Ishikawa (cell line): ENCODE data around the gene LRIG3.

Experiments used
- CEBPB ChIP-seq: IDR thresholded peaks from 2 replicates; pipeline ENCODE4 v1.6.1; 2012
- CREB1 ChIP-seq: IDR thresholded peaks from 2 replicates; pipeline ENCODE4 v1.6.1; 2012; ENCODE audit warnings: low read depth
- EGR1 ChIP-seq: IDR thresholded peaks from 2 replicates; pipeline ENCODE4 v1.6.1; 2012
- EP300 ChIP-seq: IDR thresholded peaks from 2 replicates; pipeline ENCODE4 v1.6.1; 2012; ENCODE audit warnings: borderline replicate concordance
- FOXM1 ChIP-seq: IDR thresholded peaks from 2 replicates; pipeline ENCODE4 v1.6.1; 2012; ENCODE audit warnings: low read depth, borderline replicate concordance
- NFIC ChIP-seq: IDR thresholded peaks from 2 replicates; pipeline ENCODE4 v1.6.1; 2012
- RAD21 ChIP-seq: IDR thresholded peaks from 2 replicates; pipeline ENCODE4 v1.6.1; 2012; ENCODE audit warnings: low read depth
- TAF1 ChIP-seq: IDR thresholded peaks from 2 replicates; pipeline ENCODE4 v1.6.1; 2012; ENCODE audit warnings: low read depth, mild to moderate bottlenecking
- TCF12 ChIP-seq: IDR thresholded peaks from 2 replicates; pipeline ENCODE4 v1.6.1; 2012; ENCODE audit warnings: low read depth
- TEAD4 ChIP-seq: IDR thresholded peaks from 2 replicates; pipeline ENCODE4 v1.6.1; 2012
- YY1 ChIP-seq: IDR thresholded peaks from 2 replicates; pipeline ENCODE4 v1.6.1; 2012; ENCODE audit warnings: low read depth
- ZBTB7A ChIP-seq: IDR thresholded peaks from 2 replicates; pipeline ENCODE4 v1.6.1; 2012; ENCODE audit warnings: low read depth
- TF ChIP-seq, protein P1 (sequence below): IDR thresholded peaks from 2 replicates; pipeline ENCODE4 v1.6.1; 2012; ENCODE audit warnings: low read depth, mild to moderate bottlenecking
- TF ChIP-seq, protein P2 (sequence below): IDR thresholded peaks from 2 replicates; pipeline ENCODE4 v1.6.1; 2012
- TF ChIP-seq, protein P3 (sequence below): IDR thresholded peaks from 2 replicates; pipeline ENCODE4 v1.6.1; 2012

LRIG3 gene

GRCh38 chr12:58895053-58895452 lies 25.3 kb downstream of the LRIG3 start:
- TF ChIP-seq TEAD4: no peak
- TF ChIP-seq, protein P1, sequence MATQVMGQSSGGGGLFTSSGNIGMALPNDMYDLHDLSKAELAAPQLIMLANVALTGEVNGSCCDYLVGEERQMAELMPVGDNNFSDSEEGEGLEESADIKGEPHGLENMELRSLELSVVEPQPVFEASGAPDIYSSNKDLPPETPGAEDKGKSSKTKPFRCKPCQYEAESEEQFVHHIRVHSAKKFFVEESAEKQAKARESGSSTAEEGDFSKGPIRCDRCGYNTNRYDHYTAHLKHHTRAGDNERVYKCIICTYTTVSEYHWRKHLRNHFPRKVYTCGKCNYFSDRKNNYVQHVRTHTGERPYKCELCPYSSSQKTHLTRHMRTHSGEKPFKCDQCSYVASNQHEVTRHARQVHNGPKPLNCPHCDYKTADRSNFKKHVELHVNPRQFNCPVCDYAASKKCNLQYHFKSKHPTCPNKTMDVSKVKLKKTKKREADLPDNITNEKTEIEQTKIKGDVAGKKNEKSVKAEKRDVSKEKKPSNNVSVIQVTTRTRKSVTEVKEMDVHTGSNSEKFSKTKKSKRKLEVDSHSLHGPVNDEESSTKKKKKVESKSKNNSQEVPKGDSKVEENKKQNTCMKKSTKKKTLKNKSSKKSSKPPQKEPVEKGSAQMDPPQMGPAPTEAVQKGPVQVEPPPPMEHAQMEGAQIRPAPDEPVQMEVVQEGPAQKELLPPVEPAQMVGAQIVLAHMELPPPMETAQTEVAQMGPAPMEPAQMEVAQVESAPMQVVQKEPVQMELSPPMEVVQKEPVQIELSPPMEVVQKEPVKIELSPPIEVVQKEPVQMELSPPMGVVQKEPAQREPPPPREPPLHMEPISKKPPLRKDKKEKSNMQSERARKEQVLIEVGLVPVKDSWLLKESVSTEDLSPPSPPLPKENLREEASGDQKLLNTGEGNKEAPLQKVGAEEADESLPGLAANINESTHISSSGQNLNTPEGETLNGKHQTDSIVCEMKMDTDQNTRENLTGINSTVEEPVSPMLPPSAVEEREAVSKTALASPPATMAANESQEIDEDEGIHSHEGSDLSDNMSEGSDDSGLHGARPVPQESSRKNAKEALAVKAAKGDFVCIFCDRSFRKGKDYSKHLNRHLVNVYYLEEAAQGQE: peak; percentile 67

GRCh38 chr12:58894040-58894439 lies 26.3 kb downstream of the LRIG3 start:
- TF ChIP-seq FOXM1 (no peak), RAD21 (no peak), TCF12 (no peak), YY1 (no peak)
- TF ChIP-seq, protein P1: no peak
- TF ChIP-seq, protein P2, sequence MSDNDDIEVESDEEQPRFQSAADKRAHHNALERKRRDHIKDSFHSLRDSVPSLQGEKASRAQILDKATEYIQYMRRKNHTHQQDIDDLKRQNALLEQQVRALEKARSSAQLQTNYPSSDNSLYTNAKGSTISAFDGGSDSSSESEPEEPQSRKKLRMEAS: no peak
- TF ChIP-seq, protein P3, sequence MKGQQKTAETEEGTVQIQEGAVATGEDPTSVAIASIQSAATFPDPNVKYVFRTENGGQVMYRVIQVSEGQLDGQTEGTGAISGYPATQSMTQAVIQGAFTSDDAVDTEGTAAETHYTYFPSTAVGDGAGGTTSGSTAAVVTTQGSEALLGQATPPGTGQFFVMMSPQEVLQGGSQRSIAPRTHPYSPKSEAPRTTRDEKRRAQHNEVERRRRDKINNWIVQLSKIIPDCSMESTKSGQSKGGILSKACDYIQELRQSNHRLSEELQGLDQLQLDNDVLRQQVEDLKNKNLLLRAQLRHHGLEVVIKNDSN: no peak

DNA sequence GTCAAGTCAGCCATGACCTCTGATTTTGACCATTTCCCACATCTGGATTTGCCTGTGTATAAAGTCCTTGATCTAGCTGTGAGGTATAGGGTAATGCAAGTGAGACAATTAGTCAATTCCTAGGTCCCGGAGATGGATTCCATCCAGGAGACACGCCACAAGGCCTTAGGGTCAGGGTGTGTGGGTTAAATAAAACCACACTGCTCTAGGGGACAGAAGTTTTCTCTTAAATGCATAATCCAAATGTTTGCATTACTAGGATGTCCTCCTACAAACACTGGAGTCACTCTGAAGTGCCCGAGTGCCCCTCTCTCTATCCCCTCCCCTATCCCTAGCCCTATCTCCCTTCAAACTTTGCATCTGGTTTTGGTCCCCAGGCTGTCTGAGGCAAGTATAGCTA lies 26.8 kb downstream of the LRIG3 start:
- TF ChIP-seq EP300 (no peak), TCF12 (no peak), CREB1 (no peak), ZBTB7A (no peak), FOXM1 (no peak), TEAD4 (no peak), YY1 (no peak), RAD21 (no peak), TAF1 (no peak), NFIC (no peak), CEBPB (no peak), EGR1 (no peak)
- TF ChIP-seq, protein P3: no peak
- TF ChIP-seq, protein P1: no peak
- TF ChIP-seq, protein P2: no peak

- TF ChIP-seq YY1: no peak
- TF ChIP-seq CEBPB: no peak
- TF ChIP-seq TAF1: no peak
- TF ChIP-seq ZBTB7A: no peak
- TF ChIP-seq CREB1: no peak
- no peak for TF ChIP-seq TCF12
- TF ChIP-seq NFIC: no peak
- TF ChIP-seq, protein P2: no peak
- TF ChIP-seq TEAD4: no peak
- TF ChIP-seq, protein P3: no peak
- no peak for TF ChIP-seq FOXM1
- TF ChIP-seq RAD21: no peak
- TF ChIP-seq EP300: no peak
- no peak for TF ChIP-seq EGR1
Measured at GRCh38 chr12:58889557-58889956, 30.7 kb downstream of the LRIG3 start.
